T-cell (primary cell): ENCODE measurements around the gene KCNK1. TPM values are rescaled to one million over a fixed set of nuclear protein-coding genes. Genes with fewer than 3 reads are reported as not detected.
"Not testable (repeated sequence)": the region's sequence is repeated elsewhere in the genome, so short reads cannot be mapped to it uniquely, and the experiment has no call there.

Source experiments
- ATAC-seq, 4 experiments: fragments of 200-7000 bp in 3 of 4; fragments of 150-1000 bp in 1 of 4; cut with Tn5 transposase; replicated peaks in 1 of 4; 1 replicate in 3 of 4; 2 replicates in 1 of 4; pipeline ENCODE4 v1.10.0; 2021; ENCODE audit warnings: moderate library complexity in 3 of 4, mild to moderate bottlenecking in 2 of 4, moderate number of reproducible peaks in 1 of 4
- CTCF ChIA-PET, 2 donors: fragments of 300-600 bp; sonication (Branson Sonifier 250); formaldehyde crosslinking; loops; one replicate each; lab custom pipeline; 2022; ENCODE audit warnings: antibody characterized with exemption in 2 of 2; lab: Charles Lee
- POLR2A ChIA-PET, 2 donors: fragments of 300-600 bp; sonication (Branson Sonifier 250); formaldehyde crosslinking; loops; one replicate each; lab custom pipeline; 2022; ENCODE audit warnings: antibody characterized with exemption in 2 of 2; lab: Charles Lee
- DNase-seq, 35 experiments: peaks; one replicate each; pipeline versions ENCODE4 v3.0.0 to v3.0.0-alpha.2; 2013 to 2023
- H3K27ac ChIP-seq: one replicate; pipeline ENCODE4 v1.5.1; 2013; ENCODE audit warnings: low read length
- H3K27me3 ChIP-seq, 2 experiments: replicated peaks in 1 of 2; 1 replicate in 1 of 2; 2 replicates in 1 of 2; pipeline versions ENCODE4 v1.6.1 to v1.7.0; 2013; ENCODE audit warnings: low read length in 1 of 2, mixed read lengths in 1 of 2; ENCODE audit not compliant: control insufficient read depth in 2 of 2, insufficient read depth in 2 of 2; ENCODE audit errors: extremely low read depth in 1 of 2
- H3K36me3 ChIP-seq, 2 donors: 1 replicate in 1 of 2; 2 replicates in 1 of 2; pipeline versions ENCODE4 v1.6.1 to v1.7.0; 2013; ENCODE audit warnings: low read length in 1 of 2; ENCODE audit not compliant: control insufficient read depth in 2 of 2, insufficient read depth in 1 of 2; ENCODE audit errors: extremely low read depth in 1 of 2
- H3K4me1 ChIP-seq, 2 experiments: 1 replicate in 1 of 2; 2 replicates in 1 of 2; pipeline versions ENCODE4 v1.6.1 to v1.7.0; 2013; ENCODE audit warnings: low read length in 2 of 2, mixed read lengths in 1 of 2; ENCODE audit not compliant: insufficient read depth in 2 of 2, control insufficient read depth in 1 of 2; ENCODE audit errors: extremely low read depth in 1 of 2
- H3K4me3 ChIP-seq, 2 donors: 1 replicate in 1 of 2; 2 replicates in 1 of 2; pipeline versions ENCODE4 v1.5.1 to v1.7.0; 2013; ENCODE audit warnings: mild to moderate bottlenecking in 2 of 2, low read length in 1 of 2, moderate library complexity in 1 of 2; ENCODE audit not compliant: control insufficient read depth in 1 of 2; ENCODE audit errors: extremely low read depth in 1 of 2
- H3K9me3 ChIP-seq: 2 replicates; pipeline ENCODE4 v1.7.0; 2013
- H3K27ac Mint-ChIP-seq, 2 donors: one replicate each; pipeline ENCODE4 v1.8.0; 2020 to 2021; ENCODE audit warnings: mild to moderate bottlenecking in 2 of 2, mixed read lengths in 2 of 2
- H3K27me3 Mint-ChIP-seq, 2 donors: one replicate each; pipeline ENCODE4 v1.8.0; 2021 to 2022; ENCODE audit warnings: mixed read lengths in 2 of 2
- H3K36me3 Mint-ChIP-seq: one replicate; pipeline ENCODE4 v1.8.0; 2021; ENCODE audit warnings: mixed read lengths
- H3K4me1 Mint-ChIP-seq, 3 donors: one replicate each; pipeline ENCODE4 v1.8.0; 2020 to 2022; ENCODE audit warnings: mixed read lengths in 3 of 3, mild to moderate bottlenecking in 1 of 3
- H3K4me3 Mint-ChIP-seq, 3 donors: one replicate each; pipeline ENCODE4 v1.8.0; 2020 to 2022; ENCODE audit warnings: mild to moderate bottlenecking in 3 of 3, mixed read lengths in 3 of 3, moderate library complexity in 3 of 3
- H3K9me3 Mint-ChIP-seq, 3 donors: one replicate each; pipeline ENCODE4 v1.8.0; 2020 to 2022; ENCODE audit warnings: mixed read lengths in 3 of 3
- WGBS: methylation state at CpG from one replicate; pipeline ENCODE4 v1.1.5; 2013; ENCODE audit warnings: missing lambda C conversion rate; ENCODE audit not compliant: insufficient coverage; 5-methylcytosine and 5-hydroxymethylcytosine counted together
- total RNA-seq, 35 experiments: library from RNA in 6 of 35; stranded (reverse) in 6 of 35; fragments of 120-200 nt in 1 of 35; gene quantifications; one replicate each; pipeline versions ENCODE4 v1.2.1 to v1.2.4 and lab custom pipeline; 2013 to 2026

KCNK1 gene
- total RNA-seq, 5 donors from 2014 or later (not counting 1 experiment from before 2014, with no cell fraction given): 0.26 to 0.76 (median 0.36) TPM; not detected in 2

GRCh38 chr1:233665575-233666270 is 51.8 kb downstream of the KCNK1 start:
- Histone ChIP-seq H3K4me1 (no peaks in the 10 kb centered on the region), H3K9me3 (no peaks in the 10 kb centered on the region), H3K4me3 (no peak overlapping the region), H3K36me3 (no peaks in the 10 kb centered on the region), H3K27me3 (no peaks in the 10 kb centered on the region), H3K27ac (no peak overlapping the region)
- no peak overlapping the region for H3K27ac Mint-ChIP-seq
- DNase-seq (no peak), ATAC-seq (no peak)
- H3K36me3 Mint-ChIP-seq: no peaks in the 10 kb centered on the region
- WGBS: 53% methylated on average over 5 of the region's 7 CpGs
- H3K9me3 Mint-ChIP-seq: peaks cover 0 to 7% (median 0%) of the 10 kb centered on the region in 3 donors
- no peaks in the 10 kb centered on the region for H3K4me1 Mint-ChIP-seq
- POLR2A ChIA-PET: no interaction called here
- peaks cover 3 to 12% of the 10 kb centered on the region in 2 donors for H3K27me3 Mint-ChIP-seq
- no peak overlapping the region for H3K4me3 Mint-ChIP-seq
- CTCF ChIA-PET: no interaction called here

GRCh38 chr1:233667741-233668140 is 53.8 kb downstream of the KCNK1 start:
- Mint-ChIP-seq H3K36me3 (no peaks in the 10 kb centered on the region), H3K27ac (no peak overlapping the region), H3K4me1 (no peaks in the 10 kb centered on the region), H3K27me3 (peaks cover 4 to 15% of the 10 kb centered on the region in 2 donors), H3K9me3 (peaks cover 0 to 4% (median 0%) of the 10 kb centered on the region in 3 donors), H3K4me3 (no peak overlapping the region)
- Histone ChIP-seq H3K4me1 (no peaks in the 10 kb centered on the region), H3K36me3 (no peaks in the 10 kb centered on the region), H3K27ac (no peak overlapping the region), H3K4me3 (no peak overlapping the region), H3K9me3 (no peaks in the 10 kb centered on the region), H3K27me3 (no peaks in the 10 kb centered on the region)
- WGBS: no CpG with 5 or more reads among the region's 3 CpGs
- ATAC-seq (no peak), DNase-seq (no peak)
- POLR2A ChIA-PET: no interaction called here
- CTCF ChIA-PET: no interaction called here

- H3K4me3 Mint-ChIP-seq: no peak overlapping the region
- H3K27ac Mint-ChIP-seq: no peak overlapping the region
- peaks cover 9 to 18% of the 10 kb centered on the region in 2 donors for H3K27me3 Mint-ChIP-seq
- Histone ChIP-seq H3K9me3 (no peaks in the 10 kb centered on the region), H3K27me3 (no peaks in the 10 kb centered on the region), H3K27ac (no peak overlapping the region), H3K4me3 (no peak overlapping the region), H3K36me3 (no peaks in the 10 kb centered on the region), H3K4me1 (no peaks in the 10 kb centered on the region)
- DNase-seq: no peak
- CTCF ChIA-PET: no interaction called here
- H3K4me1 Mint-ChIP-seq: no peaks in the 10 kb centered on the region
- POLR2A ChIA-PET: no interaction called here
- ATAC-seq: no peak
- no peaks in the 10 kb centered on the region for H3K36me3 Mint-ChIP-seq
- no CpG with 5 or more reads among the region's 8 CpGs for WGBS
- peaks cover 0 to 4% (median 0%) of the 10 kb centered on the region in 3 donors for H3K9me3 Mint-ChIP-seq
These were observed 54.3 kb downstream of the KCNK1 start for GRCh38 chr1:233668146-233668724.

GRCh38 chr1:233668725-233669294 is 54.9 kb downstream of the KCNK1 start:
- no peak overlapping the region for H3K27ac Mint-ChIP-seq
- ATAC-seq (no peak), DNase-seq (no peak)
- Histone ChIP-seq H3K27ac (no peak overlapping the region), H3K27me3 (no peaks in the 10 kb centered on the region), H3K4me3 (no peak overlapping the region), H3K4me1 (no peaks in the 10 kb centered on the region), H3K36me3 (no peaks in the 10 kb centered on the region), H3K9me3 (no peaks in the 10 kb centered on the region)
- H3K4me3 Mint-ChIP-seq: no peak overlapping the region
- CTCF ChIA-PET: no interaction called here
- H3K9me3 Mint-ChIP-seq: peaks cover 0 to 4% (median 0%) of the 10 kb centered on the region in 3 donors
- WGBS: no CpG with 5 or more reads among the region's 7 CpGs
- peaks cover 14 to 23% of the 10 kb centered on the region in 2 donors for H3K27me3 Mint-ChIP-seq
- H3K4me1 Mint-ChIP-seq: no peaks in the 10 kb centered on the region
- POLR2A ChIA-PET: no interaction called here
- no peaks in the 10 kb centered on the region for H3K36me3 Mint-ChIP-seq

GRCh38 chr1:233670363-233670762 is 56.5 kb downstream of the KCNK1 start:
- DNase-seq, H3K4me3 ChIP-seq, H3K4me3 Mint-ChIP-seq, H3K9me3 ChIP-seq, H3K4me1 ChIP-seq, H3K27ac Mint-ChIP-seq, CTCF ChIA-PET, ATAC-seq, H3K9me3 Mint-ChIP-seq, H3K4me1 Mint-ChIP-seq, H3K36me3 ChIP-seq, H3K27ac ChIP-seq, H3K27me3 ChIP-seq, POLR2A ChIA-PET, H3K36me3 Mint-ChIP-seq: not testable (repeated sequence)
- peaks cover 16 to 31% of the 10 kb centered on the region in 2 donors for H3K27me3 Mint-ChIP-seq
- WGBS: no CpG with 5 or more reads among the region's 2 CpGs

- CTCF ChIA-PET: no interaction called here
- Mint-ChIP-seq H3K27me3 (peaks cover 16 to 36% of the 10 kb centered on the region in 2 donors), H3K27ac (no peak overlapping the region), H3K36me3 (no peaks in the 10 kb centered on the region), H3K9me3 (peaks cover 0 to 4% (median 0%) of the 10 kb centered on the region in 3 donors), H3K4me3 (no peak overlapping the region), H3K4me1 (no peaks in the 10 kb centered on the region)
- POLR2A ChIA-PET: no interaction called here
- H3K27me3 ChIP-seq: no peaks in the 10 kb centered on the region
- no peak overlapping the region for H3K4me3 ChIP-seq
- DNase-seq (no peak), ATAC-seq (no peak)
- no peaks in the 10 kb centered on the region for H3K36me3 ChIP-seq
- no peaks in the 10 kb centered on the region for H3K4me1 ChIP-seq
- no peak overlapping the region for H3K27ac ChIP-seq
- WGBS: 65% methylated on average over 3 of the region's 5 CpGs
- H3K9me3 ChIP-seq: no peaks in the 10 kb centered on the region
These were observed 57.4 kb downstream of the KCNK1 start for GRCh38 chr1:233671286-233671685.
